IPS DF 6.9 (cell line): ENCODE data around the gene PRICKLE2.

ENCODE experiments used
- DNase-seq: peaks from one replicate; pipeline ENCODE4 v3.0.0-alpha.2; 2013; ENCODE audit warnings: low read depth, low spot score
- H3K27ac ChIP-seq: one replicate; pipeline ENCODE4 v1.5.1; 2013; ENCODE audit warnings: low read length, control low read depth
- H3K27me3 ChIP-seq: 2 replicates; pipeline ENCODE4 v1.6.1; 2013; ENCODE audit warnings: mild to moderate bottlenecking, low read length; ENCODE audit not compliant: control insufficient read depth, insufficient read depth
- H3K36me3 ChIP-seq: 2 replicates; pipeline ENCODE4 v1.6.1; 2013; ENCODE audit warnings: low read length; ENCODE audit not compliant: control insufficient read depth, insufficient read depth
- H3K4me1 ChIP-seq: 2 replicates; pipeline ENCODE4 v1.6.1; 2013; ENCODE audit warnings: low read length; ENCODE audit not compliant: control insufficient read depth, insufficient read depth
- H3K4me3 ChIP-seq: 2 replicates; pipeline ENCODE4 v1.5.1; 2013; ENCODE audit warnings: mild to moderate bottlenecking, low read length
- H3K9me3 ChIP-seq: 2 replicates; pipeline ENCODE4 v1.6.1; 2013; ENCODE audit warnings: low read length, inconsistent platforms; ENCODE audit not compliant: control insufficient read depth, insufficient read depth
- WGBS: extraction: QIAGEN DNeasy Blood & Tissue Kit; methylation state at CpG from one replicate; pipeline ENCODE4 v1.1.7; 2013; ENCODE audit warnings: mixed read lengths, missing lambda C conversion rate; ENCODE audit not compliant: insufficient read length, insufficient coverage; 5-methylcytosine and 5-hydroxymethylcytosine counted together

Gene PRICKLE2

DNA sequence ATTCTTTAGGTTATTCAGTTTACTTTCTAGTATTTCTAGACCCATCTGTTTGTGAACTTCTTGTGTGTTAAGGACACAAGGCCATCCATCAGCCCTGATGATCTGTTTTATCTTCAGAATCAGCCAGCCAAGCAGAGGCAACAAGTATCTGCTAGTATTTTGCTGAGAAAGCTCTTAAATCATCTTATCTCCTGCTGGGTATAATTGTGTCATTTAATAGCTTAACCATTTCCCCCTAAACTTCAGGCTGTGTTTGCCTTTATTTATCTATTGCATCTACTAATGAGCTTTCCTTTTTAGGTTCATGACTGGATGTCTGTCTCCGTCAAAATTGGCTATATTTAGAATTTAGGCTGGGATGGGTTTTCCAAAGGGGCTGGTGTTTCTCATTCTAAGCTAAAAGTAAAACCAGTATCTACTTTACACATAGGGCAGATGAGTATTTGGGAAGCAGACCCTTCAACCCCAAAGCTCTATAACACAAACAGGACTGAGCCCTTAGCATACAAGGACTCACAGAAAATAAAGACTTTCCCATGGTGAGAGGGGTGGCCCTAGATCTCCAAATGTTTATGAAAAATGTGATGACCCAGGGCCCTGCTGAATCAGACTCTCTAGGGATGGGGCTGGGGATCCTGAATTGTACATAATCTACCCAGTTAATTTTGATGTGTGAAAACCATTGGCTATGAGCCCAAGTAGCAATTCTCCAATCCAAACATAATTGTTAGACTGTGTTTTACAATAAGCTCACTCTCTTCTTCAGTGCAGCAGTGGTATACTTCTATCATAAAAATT, 136.7 kb downstream of the PRICKLE2 start:
- Histone ChIP-seq H3K27me3 (no peaks in the 10 kb centered on the region), H3K4me1 (peaks cover 5% of the 10 kb centered on the region; the same call in 1 of the 2 replicates), H3K36me3 (no peaks in the 10 kb centered on the region), H3K9me3 (no peaks in the 10 kb centered on the region), H3K4me3 (no peak overlapping the region), H3K27ac (no peak overlapping the region)
- DNase-seq, result no peak
- WGBS, result no CpG with 5 or more reads among the region's 1 CpG

- DNase-seq, result no peak
- Histone ChIP-seq H3K4me1 (peaks cover 8% of the 10 kb centered on the region; the same call in 1 of the 2 replicates), H3K27me3 (no peaks in the 10 kb centered on the region), H3K4me3 (no peak overlapping the region), H3K36me3 (no peaks in the 10 kb centered on the region), H3K9me3 (no peaks in the 10 kb centered on the region), H3K27ac (no peak overlapping the region)
- WGBS, result no CpG with 5 or more reads among the region's 5 CpGs
These were observed 138.6 kb downstream of the PRICKLE2 start for GRCh38 chr3:64086479-64087252.

DNA sequence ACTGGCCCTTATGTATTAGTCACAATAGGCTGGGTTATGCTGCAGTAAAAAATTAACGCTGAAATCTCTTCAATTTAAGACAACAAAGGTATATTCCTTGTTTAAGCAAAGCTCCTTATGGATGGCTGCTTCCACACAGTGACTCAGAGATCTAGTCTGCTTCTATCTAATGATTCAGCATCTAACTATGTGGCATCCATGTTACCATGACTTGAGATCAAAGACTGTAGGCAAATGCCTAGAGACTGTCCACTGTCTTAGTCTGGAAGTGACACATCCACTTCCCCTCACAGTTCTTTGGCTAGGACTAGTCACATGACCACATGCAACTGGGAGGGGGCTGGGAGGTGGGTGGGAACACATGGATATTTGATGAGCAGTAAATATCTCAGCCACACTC, 140.6 kb downstream of the PRICKLE2 start:
- H3K27ac ChIP-seq, result no peak overlapping the region
- no CpG with 5 or more reads among the region's 1 CpG for WGBS
- no peak overlapping the region for H3K4me3 ChIP-seq
- H3K9me3 ChIP-seq, result no peaks in the 10 kb centered on the region
- H3K4me1 ChIP-seq, result peaks cover 8% of the 10 kb centered on the region; the same call in 1 of the 2 replicates
- H3K27me3 ChIP-seq, result no peaks in the 10 kb centered on the region
- no peaks in the 10 kb centered on the region for H3K36me3 ChIP-seq
- no peak for DNase-seq

- DNase-seq, result no peak
These were observed 141.7 kb downstream of the PRICKLE2 start for GRCh38 chr3:64083575-64083974.

DNA sequence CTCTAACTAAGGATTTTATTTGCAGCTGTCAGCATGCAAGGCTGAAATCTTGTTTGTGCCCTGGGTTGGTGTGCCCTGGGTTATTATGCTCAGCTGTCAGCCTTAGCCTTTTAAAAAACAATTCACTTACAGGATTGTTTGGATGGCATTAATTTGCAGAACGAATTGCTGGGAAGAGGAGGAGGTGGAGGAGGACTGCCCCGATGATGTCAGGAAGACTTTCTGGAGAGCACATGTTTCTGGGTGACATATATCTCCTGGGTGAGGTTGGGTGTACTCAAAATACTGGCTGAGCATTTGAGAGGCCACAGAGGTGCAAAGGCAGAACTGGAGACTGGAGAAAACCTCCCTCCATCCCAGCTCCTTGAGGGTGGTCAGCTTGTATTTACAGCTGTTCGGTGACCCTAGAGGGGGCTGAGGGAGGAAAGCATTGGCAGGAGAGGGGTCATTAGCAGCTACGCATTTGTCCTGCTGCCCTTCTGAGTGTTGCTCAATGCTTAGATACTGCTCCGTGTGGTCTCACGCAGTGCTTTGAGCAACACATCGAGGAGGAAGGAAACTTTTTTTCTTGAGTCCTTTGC, 142.2 kb downstream of the PRICKLE2 start:
- Histone ChIP-seq H3K27ac (no peak overlapping the region), H3K36me3 (no peaks in the 10 kb centered on the region), H3K4me1 (peaks cover 8% of the 10 kb centered on the region; the same call in 1 of the 2 replicates), H3K9me3 (no peaks in the 10 kb centered on the region), H3K27me3 (no peaks in the 10 kb centered on the region), H3K4me3 (no peak overlapping the region)
- no CpG with 5 or more reads among the region's 7 CpGs for WGBS
- no peak for DNase-seq

More at GRCh38 chr3:64083575-64083974, 141.7 kb downstream of the PRICKLE2 start:
- H3K4me3 ChIP-seq, result no peak overlapping the region
- H3K4me1 ChIP-seq, result peaks cover 8% of the 10 kb centered on the region; the same call in 1 of the 2 replicates
- WGBS, result no CpG with 5 or more reads among the region's 3 CpGs
- no peaks in the 10 kb centered on the region for H3K36me3 ChIP-seq
- no peaks in the 10 kb centered on the region for H3K9me3 ChIP-seq
- H3K27me3 ChIP-seq, result no peaks in the 10 kb centered on the region
- no peak overlapping the region for H3K27ac ChIP-seq

DNA sequence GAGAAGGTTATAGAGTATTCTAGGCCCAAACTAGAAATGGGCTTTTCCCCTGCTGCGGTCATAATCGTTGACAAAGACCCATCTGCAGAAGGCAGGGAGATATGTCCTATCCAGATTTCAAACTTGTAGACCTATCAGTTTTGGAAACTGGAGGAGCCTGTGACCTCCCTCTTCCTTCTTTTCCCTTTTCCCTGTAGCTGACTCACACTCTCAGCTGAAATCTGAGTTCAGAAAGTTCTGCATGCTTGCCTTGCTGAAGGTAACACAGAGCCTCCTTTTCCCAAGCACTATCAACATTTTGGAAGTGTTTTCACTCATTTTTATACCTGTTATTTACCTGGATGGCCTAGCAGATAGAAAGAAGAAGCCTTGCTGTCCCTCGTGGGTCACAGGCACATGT, 142.9 kb downstream of the PRICKLE2 start:
- no CpG with 5 or more reads among the region's 3 CpGs for WGBS
- no peak for DNase-seq
- H3K9me3 ChIP-seq, result no peaks in the 10 kb centered on the region
- no peaks in the 10 kb centered on the region for H3K27me3 ChIP-seq
- H3K4me1 ChIP-seq, result peaks cover 8% of the 10 kb centered on the region; the same call in 1 of the 2 replicates
- no peak overlapping the region for H3K4me3 ChIP-seq
- H3K36me3 ChIP-seq, result no peaks in the 10 kb centered on the region
- H3K27ac ChIP-seq, result no peak overlapping the region

GRCh38 chr3:64081235-64081630, 144.0 kb downstream of the PRICKLE2 start:
- Histone ChIP-seq H3K4me3 (no peak overlapping the region), H3K27ac (no peak overlapping the region), H3K27me3 (no peaks in the 10 kb centered on the region), H3K4me1 (peaks cover 5% of the 10 kb centered on the region; the same call in 1 of the 2 replicates), H3K36me3 (no peaks in the 10 kb centered on the region), H3K9me3 (no peaks in the 10 kb centered on the region)
- WGBS, result no CpG with 5 or more reads among the region's 1 CpG
- DNase-seq, result no peak

- no peak overlapping the region for H3K27ac ChIP-seq
- DNase-seq, result no peak
- no peak overlapping the region for H3K4me3 ChIP-seq
- no peaks in the 10 kb centered on the region for H3K9me3 ChIP-seq
- no peaks in the 10 kb centered on the region for H3K27me3 ChIP-seq
- peaks cover 5% of the 10 kb centered on the region; the same call in 1 of the 2 replicates for H3K4me1 ChIP-seq
- WGBS, result no CpG with 5 or more reads among the region's 1 CpG
- H3K36me3 ChIP-seq, result no peaks in the 10 kb centered on the region
These were observed 144.5 kb downstream of the PRICKLE2 start for GRCh38 chr3:64080616-64081234.

GRCh38 chr3:64079369-64080150, 145.7 kb downstream of the PRICKLE2 start:
- no peaks in the 10 kb centered on the region for H3K27me3 ChIP-seq
- no peak for DNase-seq
- peaks cover 5% of the 10 kb centered on the region; the same call in 1 of the 2 replicates for H3K4me1 ChIP-seq
- no CpG with 5 or more reads among the region's 5 CpGs for WGBS
- no peak overlapping the region for H3K27ac ChIP-seq
- no peak overlapping the region for H3K4me3 ChIP-seq
- no peaks in the 10 kb centered on the region for H3K9me3 ChIP-seq
- no peaks in the 10 kb centered on the region for H3K36me3 ChIP-seq
